HL-60 (cell line): ENCODE results near the gene DCLK2.

ENCODE experiments used
- DNase-seq, 2 experiments: peaks; one replicate each; pipeline ENCODE4 v3.0.0-alpha.2; 2010 to 2020; ENCODE audit warnings: low read depth in 1 of 2, low spot score in 1 of 2
- H3K27ac ChIP-seq: fragments of 250-450 bp; sonication (Bioruptor Pico); replicated peaks from 2 replicates; pipeline ENCODE4 v1.5.1; 2020; ENCODE audit warnings: mild to moderate bottlenecking, moderate library complexity
- H3K27me3 ChIP-seq: fragments of 250-450 bp; sonication (Bioruptor Pico); 2 replicates; pipeline ENCODE4 v1.5.1; 2021; ENCODE audit warnings: mild to moderate bottlenecking, moderate library complexity; ENCODE audit not compliant: insufficient read depth, poor library complexity, severe bottlenecking
- H3K4me3 ChIP-seq: replicated peaks from 2 replicates; pipeline ENCODE4 v1.5.1; 2011; ENCODE audit warnings: mild to moderate bottlenecking, control low read depth, low read length; ENCODE audit not compliant: insufficient read depth
- CTCF ChIP-seq: IDR thresholded peaks from one replicate; pipeline ENCODE4 v1.5.1; 2011; ENCODE audit warnings: low read length, control low read depth, inconsistent platforms; ENCODE audit not compliant: insufficient read depth
- GABPA ChIP-seq: IDR thresholded peaks from 2 replicates; pipeline ENCODE4 v1.6.1; 2012; ENCODE audit warnings: low read depth
- POLR2AphosphoS5 ChIP-seq: IDR thresholded peaks from 2 replicates; pipeline ENCODE4 v1.6.1; 2012; ENCODE audit warnings: low read depth
- REST ChIP-seq: IDR thresholded peaks from 2 replicates; pipeline ENCODE4 v1.6.1; 2012; ENCODE audit warnings: low read depth; ENCODE audit not compliant: insufficient replicate concordance
- SPI1 ChIP-seq: IDR thresholded peaks from 2 replicates; pipeline ENCODE4 v1.6.1; 2012; ENCODE audit warnings: low read depth, mild to moderate bottlenecking, borderline replicate concordance

The DCLK2 gene

GRCh38 chr4:150080875-150081274 lies 2.6 kb downstream of the DCLK2 start:
- no peak overlapping the region for H3K4me3 ChIP-seq
- peaks cover 26% of the 10 kb centered on the region for H3K27me3 ChIP-seq
- TF ChIP-seq CTCF (no peak), GABPA (no peak), POLR2AphosphoS5 (no peak), SPI1 (no peak), REST (no peak)
- no peak overlapping the region for H3K27ac ChIP-seq
- no peak for DNase-seq

GRCh38 chr4:150082241-150082640 lies 4.0 kb downstream of the DCLK2 start:
- Histone ChIP-seq H3K27ac (no peak overlapping the region), H3K27me3 (peaks cover 26% of the 10 kb centered on the region), H3K4me3 (no peak overlapping the region)
- TF ChIP-seq GABPA (no peak), CTCF (no peak), SPI1 (no peak), POLR2AphosphoS5 (no peak), REST (no peak)
- no peak for DNase-seq

- DNase-seq = no peak
- no peak overlapping the region for H3K4me3 ChIP-seq
- no peaks in the 10 kb centered on the region for H3K27me3 ChIP-seq
- H3K27ac ChIP-seq = no peak overlapping the region
- TF ChIP-seq SPI1 (no peak), REST (no peak)
Observed at GRCh38 chr4:150087006-150087405, 8.8 kb downstream of the DCLK2 start.

GRCh38 chr4:150089732-150090131 lies 11.5 kb downstream of the DCLK2 start:
- no peak for DNase-seq
- Histone ChIP-seq H3K4me3 (no peak overlapping the region), H3K27ac (no peak overlapping the region), H3K27me3 (no peaks in the 10 kb centered on the region)
- TF ChIP-seq CTCF = no peak
- TF ChIP-seq POLR2AphosphoS5 = no peak
- TF ChIP-seq SPI1 = peak; percentile 61; the same call in 1 of the 2 replicates
- TF ChIP-seq GABPA = no peak
